ENCODE results near the gene FAM180B. TPM values are rescaled to one million over a fixed set of nuclear protein-coding genes. Genes with fewer than 3 reads are reported as not detected.
A peak's percentile ranks its signal among the peaks of the same experiment; 100 is the strongest.
"Not testable (repeated sequence)": the region's sequence is repeated elsewhere in the genome, so short reads cannot be mapped to it uniquely, and the experiment has no call there.

The FAM180B gene
- 0.16 and 0.43 TPM in 2 replicates for total RNA-seq (2014; rRNA removed; shearing (Covaris generic))

- DNase-seq: no peak
Observed at GRCh38 chr11:47586098-47586855, at the start of gene FAM180B. Gene FAM180B (plus strand): TSS chr11:47586678. CDS start chr11:47586769, 91 bp downstream.

GRCh38 chr11:47536915-47537314 is 49.6 kb upstream of the FAM180B start:
- H3K27ac ChIP-seq: no peak overlapping the region
- no peaks in the 10 kb centered on the region; the same call in 1 of the 2 replicates for H3K4me1 ChIP-seq
- no peaks in the 10 kb centered on the region for H3K27me3 ChIP-seq
- H3K36me3 ChIP-seq: peaks cover 9% of the 10 kb centered on the region
- H3K4me3 ChIP-seq: no peak overlapping the region
- DNase-seq: no peak
- H3K9me3 ChIP-seq (replicated peaks): no peaks in the 10 kb centered on the region

More at GRCh38 chr11:47586098-47586855, at the start of gene FAM180B:
- Histone ChIP-seq H3K36me3 (peaks cover 37% of the 10 kb centered on the region), H3K27ac (peak within 1 kb of the TSS; percentile 41), H3K27me3 (no peaks in the 10 kb centered on the region), H3K4me1 (peaks cover 7% of the 10 kb centered on the region; the same call in 1 of the 2 replicates), H3K9me3 (replicated peaks) (no peaks in the 10 kb centered on the region), H3K4me3 (no peak within 1 kb of the TSS)

- Histone ChIP-seq H3K27me3 (no peaks in the 10 kb centered on the region), H3K4me1 (no peaks in the 10 kb centered on the region; the same call in 1 of the 2 replicates), H3K4me3 (no peak overlapping the region), H3K36me3 (peaks cover 9% of the 10 kb centered on the region), H3K27ac (no peak overlapping the region), H3K9me3 (replicated peaks) (no peaks in the 10 kb centered on the region)
- DNase-seq: no peak
Observed at GRCh38 chr11:47538741-47539565, 47.5 kb upstream of the FAM180B start.

- no peaks in the 10 kb centered on the region for H3K27me3 ChIP-seq
- no peak for DNase-seq
- no peak overlapping the region for H3K4me3 ChIP-seq
- no peaks in the 10 kb centered on the region for H3K4me1 ChIP-seq
- no peak overlapping the region for H3K27ac ChIP-seq
- H3K36me3 ChIP-seq: peaks cover 9% of the 10 kb centered on the region
- H3K9me3 ChIP-seq (replicated peaks): no peaks in the 10 kb centered on the region
Observed at GRCh38 chr11:47539681-47540039, 46.8 kb upstream of the FAM180B start.

DNA sequence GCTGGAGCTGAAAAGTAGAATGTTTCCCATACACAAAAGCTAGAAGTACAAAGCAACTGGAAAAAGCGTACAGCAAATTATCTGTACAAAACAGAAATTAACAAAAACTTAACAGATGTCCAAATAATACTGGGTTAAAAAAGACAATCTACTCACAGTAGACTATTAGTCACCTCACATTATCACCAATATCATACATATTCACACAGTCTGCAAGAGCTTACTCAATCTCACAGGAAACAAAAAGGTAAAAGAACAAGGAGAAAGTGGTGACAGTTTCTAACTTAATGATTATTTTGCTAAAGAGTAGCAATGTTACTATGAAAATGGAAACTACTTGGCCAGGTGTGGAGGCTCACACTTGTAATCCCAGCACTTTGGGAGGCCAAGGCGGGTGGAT is 45.4 kb upstream of the FAM180B start:
- DNase-seq: no peak
- no peaks in the 10 kb centered on the region for H3K9me3 ChIP-seq (replicated peaks)
- H3K4me1 ChIP-seq: no peaks in the 10 kb centered on the region
- H3K27ac ChIP-seq: no peak overlapping the region
- no peaks in the 10 kb centered on the region for H3K27me3 ChIP-seq
- H3K4me3 ChIP-seq: no peak overlapping the region
- peaks cover 7% of the 10 kb centered on the region; the same call in 1 of the 2 replicates for H3K36me3 ChIP-seq

GRCh38 chr11:47545298-47545697 is 41.2 kb upstream of the FAM180B start:
- no peak overlapping the region for H3K27ac ChIP-seq
- no peaks in the 10 kb centered on the region for H3K4me1 ChIP-seq
- H3K4me3 ChIP-seq: no peak overlapping the region
- no peak for DNase-seq
- no peaks in the 10 kb centered on the region for H3K9me3 ChIP-seq (replicated peaks)
- peaks cover 22% of the 10 kb centered on the region for H3K36me3 ChIP-seq
- H3K27me3 ChIP-seq: no peaks in the 10 kb centered on the region

DNA sequence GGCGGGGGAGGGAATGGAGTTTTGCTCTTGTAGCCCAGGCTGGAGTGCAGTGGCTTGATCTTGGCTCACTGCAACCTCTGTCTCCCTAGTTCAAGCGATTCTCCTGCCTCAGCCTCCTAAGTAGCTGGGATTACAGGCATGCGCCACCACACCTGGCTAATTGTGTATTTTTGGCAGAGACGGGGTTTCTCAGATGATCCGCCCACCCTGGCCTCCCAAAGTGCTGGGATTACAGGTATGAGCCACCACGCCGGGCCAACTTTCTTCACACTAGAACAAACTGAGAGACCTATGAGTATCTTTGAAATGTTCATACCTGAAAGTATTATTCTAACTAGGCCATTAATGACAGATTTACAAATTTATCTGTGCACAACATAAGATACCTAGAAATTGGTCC is 40.2 kb upstream of the FAM180B start:
- H3K4me1 ChIP-seq; H3K27me3 ChIP-seq; H3K9me3 ChIP-seq (replicated peaks): not testable (repeated sequence)

GRCh38 chr11:47550288-47551047 is 36.0 kb upstream of the FAM180B start:
- DNase-seq: no peak
- H3K4me3 ChIP-seq: no peak overlapping the region

More for the DNA sequence above, 40.2 kb upstream of the FAM180B start:
- not testable (repeated sequence) for H3K4me3 ChIP-seq, DNase-seq, H3K27ac ChIP-seq
- H3K36me3 ChIP-seq: peaks cover 27% of the 10 kb centered on the region

GRCh38 chr11:47551086-47551485 is 35.4 kb upstream of the FAM180B start:
- no peaks in the 10 kb centered on the region for H3K9me3 ChIP-seq (replicated peaks)
- H3K27me3 ChIP-seq: no peaks in the 10 kb centered on the region
- H3K4me3 ChIP-seq: no peak overlapping the region; the same call in 1 of the 2 replicates
- DNase-seq: peak in 1 of 2 experiments; percentile 57
- no peak overlapping the region for H3K27ac ChIP-seq
- H3K36me3 ChIP-seq: peaks cover 26% of the 10 kb centered on the region
- H3K4me1 ChIP-seq: peaks cover 13% of the 10 kb centered on the region

More at GRCh38 chr11:47550288-47551047, 36.0 kb upstream of the FAM180B start:
- no peaks in the 10 kb centered on the region for H3K27me3 ChIP-seq
- H3K4me1 ChIP-seq: peaks cover 13% of the 10 kb centered on the region
- no peak overlapping the region for H3K27ac ChIP-seq
- H3K36me3 ChIP-seq: peaks cover 26% of the 10 kb centered on the region
- no peaks in the 10 kb centered on the region for H3K9me3 ChIP-seq (replicated peaks)

- Histone ChIP-seq H3K36me3 (peaks cover 25% of the 10 kb centered on the region), H3K27ac (peak overlapping the region; percentile 69), H3K9me3 (replicated peaks) (no peaks in the 10 kb centered on the region), H3K27me3 (no peaks in the 10 kb centered on the region), H3K4me3 (peak overlapping the region; percentile 88), H3K4me1 (peaks cover 13% of the 10 kb centered on the region)
- peak; percentile 45 to 48 for DNase-seq
Observed at GRCh38 chr11:47552056-47552565, 34.4 kb upstream of the FAM180B start.

- DNase-seq: peak; percentile 94 to 96
- Histone ChIP-seq H3K4me1 (peaks cover 13% of the 10 kb centered on the region), H3K27me3 (no peaks in the 10 kb centered on the region), H3K4me3 (peak within 1 kb of the TSS; percentile 88), H3K27ac (peak within 1 kb of the TSS; percentile 69), H3K36me3 (peaks cover 23% of the 10 kb centered on the region), H3K9me3 (replicated peaks) (no peaks in the 10 kb centered on the region)
Observed at GRCh38 chr11:47552566-47553405, 33.7 kb upstream of the FAM180B start, which contains the start of gene CELF1. Gene CELF1 (minus strand): TSS chr11:47553132. CDS start chr11:47499523, 53,609 bp downstream.

GRCh38 chr11:47553406-47553743 is 33.1 kb upstream of the FAM180B start:
- Histone ChIP-seq H3K4me3 (peak overlapping the region; percentile 88), H3K4me1 (peaks cover 13% of the 10 kb centered on the region), H3K36me3 (peaks cover 18% of the 10 kb centered on the region), H3K9me3 (replicated peaks) (no peaks in the 10 kb centered on the region), H3K27me3 (no peaks in the 10 kb centered on the region), H3K27ac (peak overlapping the region; percentile 15; the same call in 1 of the 2 replicates)
- DNase-seq: no peak

- not testable (repeated sequence) for H3K27me3 ChIP-seq, H3K36me3 ChIP-seq
Observed at GRCh38 chr11:47557004-47557403, 29.5 kb upstream of the FAM180B start.

More at GRCh38 chr11:47557004-47557403, 29.5 kb upstream of the FAM180B start:
- not testable (repeated sequence) for H3K4me1 ChIP-seq; DNase-seq; H3K27ac ChIP-seq; H3K4me3 ChIP-seq; H3K9me3 ChIP-seq (replicated peaks)

All from SJCRH30 (cell line).